Activated CD8-positive, alpha-beta memory T cell treated with anti-CD3 and anti-CD28 coated beads, Interleukin-2, amount 10 ng/mL, durations not matched to agents 7 days and 5 days (primary cell): ENCODE results near the gene GPR32. TPM values are rescaled to one million over a fixed set of nuclear protein-coding genes. Genes with fewer than 3 reads are reported as not detected.
"Not testable (repeated sequence)": the region's sequence is repeated elsewhere in the genome, so short reads cannot be mapped to it uniquely, and the experiment has no call there.

Experiments
- ATAC-seq: fragments of 150-1000 bp; cut with Tn5 transposase; one replicate; pipeline ENCODE4 v1.10.0; 2021; ENCODE audit warnings: moderate library complexity
- CTCF ChIA-PET: fragments of 350-600 bp; sonication (Branson Sonifier 250); formaldehyde crosslinking; loops from one replicate; lab custom pipeline; 2021; ENCODE audit warnings: antibody characterized with exemption; lab: Charles Lee
- DNase-seq: peaks from one replicate; pipeline ENCODE4 v3.0.0-alpha.2; 2020
- H3K27ac Mint-ChIP-seq: one replicate; pipeline ENCODE4 v1.8.0; 2021; ENCODE audit warnings: mild to moderate bottlenecking, mixed read lengths
- H3K27me3 Mint-ChIP-seq: one replicate; pipeline ENCODE4 v1.8.0; 2021; ENCODE audit warnings: mixed read lengths
- H3K36me3 Mint-ChIP-seq: one replicate; pipeline ENCODE4 v1.8.0; 2021; ENCODE audit warnings: mild to moderate bottlenecking, mixed read lengths
- H3K4me1 Mint-ChIP-seq: one replicate; pipeline ENCODE4 v1.8.0; 2021; ENCODE audit warnings: mixed read lengths
- H3K4me3 Mint-ChIP-seq: one replicate; pipeline ENCODE4 v1.8.0; 2021; ENCODE audit warnings: mild to moderate bottlenecking, moderate library complexity, mixed read lengths
- H3K9me3 Mint-ChIP-seq: one replicate; pipeline ENCODE4 v1.8.0; 2022; ENCODE audit warnings: low read depth, mixed read lengths
- total RNA-seq, 2 experiments: library from RNA; stranded (reverse); gene quantifications; one replicate each; pipeline ENCODE4 v1.2.3, GENCODE V29; 2021

GPR32 gene
- total RNA-seq, 2 experiments from 2014 or later = not detected

GRCh38 chr19:50778906-50779430, 8.7 kb downstream of the GPR32 start:
- Mint-ChIP-seq H3K36me3 (no peaks in the 10 kb centered on the region), H3K27ac (no peak overlapping the region), H3K9me3 (no peaks in the 10 kb centered on the region), H3K4me3 (no peak overlapping the region), H3K27me3 (peaks cover 53% of the 10 kb centered on the region), H3K4me1 (peaks cover 5% of the 10 kb centered on the region)
- DNase-seq (no peak), ATAC-seq (no peak)
- CTCF ChIA-PET = interaction anchor here (0.7 to 1.4 kb wide), 6 partner anchors 45 to 864 kb away, joined by 3 to 7 read pairs (median 4); no protein-coding TSS in a partner anchor

GRCh38 chr19:50779504-50780457, 9.5 kb downstream of the GPR32 start:
- H3K27ac Mint-ChIP-seq = no peak overlapping the region
- peaks cover 5% of the 10 kb centered on the region for H3K4me1 Mint-ChIP-seq
- H3K27me3 Mint-ChIP-seq = peaks cover 53% of the 10 kb centered on the region
- ATAC-seq (no peak), DNase-seq (no peak)
- H3K4me3 Mint-ChIP-seq = no peak overlapping the region
- H3K9me3 Mint-ChIP-seq = no peaks in the 10 kb centered on the region
- CTCF ChIA-PET = interaction anchor here (1.0 to 1.4 kb wide), 6 partner anchors 46 to 423 kb away, joined by 3 to 7 read pairs (median 4); no protein-coding TSS in a partner anchor
- no peaks in the 10 kb centered on the region for H3K36me3 Mint-ChIP-seq

- DNase-seq (no peak), ATAC-seq (no peak)
- Mint-ChIP-seq H3K27ac (no peak overlapping the region), H3K27me3 (peaks cover 51% of the 10 kb centered on the region), H3K4me3 (no peak overlapping the region), H3K36me3 (no peaks in the 10 kb centered on the region), H3K9me3 (no peaks in the 10 kb centered on the region), H3K4me1 (peaks cover 5% of the 10 kb centered on the region)
- CTCF ChIA-PET = interaction anchor here (0.7 to 1.6 kb wide), 4 partner anchors 75 to 423 kb away, joined by 3 to 6 read pairs (median 3); no protein-coding TSS in a partner anchor
Measured at GRCh38 chr19:50780753-50781435, 10.6 kb downstream of the GPR32 start.

GRCh38 chr19:50783848-50784152, 13.5 kb downstream of the GPR32 start:
- not testable (repeated sequence) for DNase-seq, H3K27ac Mint-ChIP-seq, ATAC-seq, H3K9me3 Mint-ChIP-seq, H3K4me3 Mint-ChIP-seq, H3K36me3 Mint-ChIP-seq, H3K4me1 Mint-ChIP-seq
- CTCF ChIA-PET = interaction anchor here (0.6 to 1.7 kb wide), 19 partner anchors 9 to 437 kb away, joined by 3 to 8 read pairs (median 4); no protein-coding TSS in a partner anchor
- H3K27me3 Mint-ChIP-seq = peaks cover 33% of the 10 kb centered on the region

- Mint-ChIP-seq H3K36me3 (no peaks in the 10 kb centered on the region), H3K27ac (no peak overlapping the region), H3K4me3 (no peak overlapping the region), H3K9me3 (no peaks in the 10 kb centered on the region), H3K4me1 (peaks cover 5% of the 10 kb centered on the region), H3K27me3 (peaks cover 24% of the 10 kb centered on the region)
- CTCF ChIA-PET = interaction anchor here (1.2 to 1.3 kb wide), 2 partner anchors 177 to 229 kb away, joined by 3 to 4 read pairs; no protein-coding TSS in a partner anchor
- ATAC-seq (no peak), DNase-seq (no peak)
Measured at GRCh38 chr19:50784710-50785109, 14.4 kb downstream of the GPR32 start.

GRCh38 chr19:50785329-50785728, 15.1 kb downstream of the GPR32 start:
- DNase-seq = no peak
- Mint-ChIP-seq H3K4me3 (no peak overlapping the region), H3K4me1 (peaks cover 5% of the 10 kb centered on the region), H3K27me3 (peaks cover 18% of the 10 kb centered on the region), H3K27ac (no peak overlapping the region), H3K36me3 (no peaks in the 10 kb centered on the region), H3K9me3 (no peaks in the 10 kb centered on the region)
- no peak for ATAC-seq
- CTCF ChIA-PET = interaction anchor here (1.2 kb wide), 1 partner anchor 177 kb away, joined by 3 read pairs; no protein-coding TSS in a partner anchor

GRCh38 chr19:50790396-50790795, 20.1 kb downstream of the GPR32 start, which contains the start of gene ACP4:
Gene ACP4 (plus strand): TSS chr19:50790415. CDS start chr19:50790415, 0 bp downstream.
- H3K4me3 Mint-ChIP-seq = no peak within 1 kb of the TSS
- H3K4me1 Mint-ChIP-seq = peaks cover 4% of the 10 kb centered on the region
- CTCF ChIA-PET = no interaction called here
- H3K9me3 Mint-ChIP-seq = no peaks in the 10 kb centered on the region
- H3K27ac Mint-ChIP-seq = no peak within 1 kb of the TSS
- ATAC-seq = no peak
- no peaks in the 10 kb centered on the region for H3K36me3 Mint-ChIP-seq
- no peaks in the 10 kb centered on the region for H3K27me3 Mint-ChIP-seq
- no peak for DNase-seq

- no peaks in the 10 kb centered on the region for H3K27me3 Mint-ChIP-seq
- peaks cover 4% of the 10 kb centered on the region for H3K4me1 Mint-ChIP-seq
- no peak overlapping the region for H3K4me3 Mint-ChIP-seq
- H3K9me3 Mint-ChIP-seq = no peaks in the 10 kb centered on the region
- CTCF ChIA-PET = no interaction called here
- H3K36me3 Mint-ChIP-seq = peaks cover 3% of the 10 kb centered on the region
- no peak overlapping the region for H3K27ac Mint-ChIP-seq
- DNase-seq = no peak
- no peak for ATAC-seq
Measured at GRCh38 chr19:50790922-50791467, 20.7 kb downstream of the GPR32 start.

GRCh38 chr19:50791594-50792271, 21.5 kb downstream of the GPR32 start:
- CTCF ChIA-PET = interaction anchor here (1.2 kb wide), 1 partner anchor 130 kb away, joined by 3 read pairs; no protein-coding TSS in a partner anchor
- DNase-seq (no peak), ATAC-seq (no peak)
- no peak overlapping the region for H3K27ac Mint-ChIP-seq
- H3K9me3 Mint-ChIP-seq = no peaks in the 10 kb centered on the region
- H3K27me3 Mint-ChIP-seq = no peaks in the 10 kb centered on the region
- peaks cover 4% of the 10 kb centered on the region for H3K4me1 Mint-ChIP-seq
- peaks cover 3% of the 10 kb centered on the region for H3K36me3 Mint-ChIP-seq
- no peak overlapping the region for H3K4me3 Mint-ChIP-seq

- no peaks in the 10 kb centered on the region for H3K9me3 Mint-ChIP-seq
- no peak for DNase-seq
Measured at GRCh38 chr19:50792272-50793250, 22.3 kb downstream of the GPR32 start.

GRCh38 chr19:50793558-50794065, 23.3 kb downstream of the GPR32 start:
- Mint-ChIP-seq H3K4me3 (no peak overlapping the region), H3K27me3 (no peaks in the 10 kb centered on the region), H3K36me3 (peaks cover 14% of the 10 kb centered on the region), H3K4me1 (peaks cover 5% of the 10 kb centered on the region), H3K27ac (no peak overlapping the region), H3K9me3 (no peaks in the 10 kb centered on the region)
- CTCF ChIA-PET = interaction anchor here (1.1 kb wide), 1 partner anchor 10 kb away, joined by 3 read pairs; no protein-coding TSS in a partner anchor
- no peak for DNase-seq
- no peak for ATAC-seq

More at GRCh38 chr19:50792272-50793250, 22.3 kb downstream of the GPR32 start:
- H3K27me3 Mint-ChIP-seq = no peaks in the 10 kb centered on the region
- H3K4me3 Mint-ChIP-seq = no peak overlapping the region
- H3K27ac Mint-ChIP-seq = no peak overlapping the region
- H3K4me1 Mint-ChIP-seq = peaks cover 4% of the 10 kb centered on the region
- peaks cover 5% of the 10 kb centered on the region for H3K36me3 Mint-ChIP-seq
- no peak for ATAC-seq
- CTCF ChIA-PET = interaction anchor here (1.1 to 1.2 kb wide), 2 partner anchors 9 to 129 kb away, joined by 3 read pairs; no protein-coding TSS in a partner anchor
